Spleen (tissue), 7 donors: ENCODE measurements around the gene HOXA7.

Experiments used
- POLR2A ChIP-seq, 3 donors: fragments of 450-650 bp; IDR thresholded peaks; one replicate each; pipeline ENCODE4 v1.5.1; 2017; ENCODE audit warnings: antibody characterized with exemption in 3 of 3, mild to moderate bottlenecking in 1 of 3
- POLR2AphosphoS5 ChIP-seq, 3 donors: sonication (generic); formaldehyde crosslinking; IDR thresholded peaks; one replicate each; pipeline ENCODE4 v1.5.1; 2017; ENCODE audit warnings: antibody characterized with exemption in 3 of 3
- TF ChIP-seq, protein P1 (sequence below), 11 experiments: fragments of 200-600 bp in 7 of 11; fragments of 450-650 bp in 4 of 11; sonication (generic) in 4 of 11; IDR thresholded peaks in 8 of 11; conservative IDR thresholded peaks in 3 of 11; 1 replicate in 7 of 11; 2 replicates in 4 of 11; pipeline versions ENCODE4 v1.4.0 to v1.8.0; 2016 to 2021; ENCODE audit warnings: antibody characterized with exemption in 11 of 11, inconsistent platforms in 4 of 11, mild to moderate bottlenecking in 1 of 11
- donor health status: DM: no; HTN: no; CAD: no; lungs with moderate emphysema.
- donor health status: DM: no; HTN: no; CAD: no.
- donor health status: DM: no; HTN: no; CAD: no.

- TF ChIP-seq, protein P1, sequence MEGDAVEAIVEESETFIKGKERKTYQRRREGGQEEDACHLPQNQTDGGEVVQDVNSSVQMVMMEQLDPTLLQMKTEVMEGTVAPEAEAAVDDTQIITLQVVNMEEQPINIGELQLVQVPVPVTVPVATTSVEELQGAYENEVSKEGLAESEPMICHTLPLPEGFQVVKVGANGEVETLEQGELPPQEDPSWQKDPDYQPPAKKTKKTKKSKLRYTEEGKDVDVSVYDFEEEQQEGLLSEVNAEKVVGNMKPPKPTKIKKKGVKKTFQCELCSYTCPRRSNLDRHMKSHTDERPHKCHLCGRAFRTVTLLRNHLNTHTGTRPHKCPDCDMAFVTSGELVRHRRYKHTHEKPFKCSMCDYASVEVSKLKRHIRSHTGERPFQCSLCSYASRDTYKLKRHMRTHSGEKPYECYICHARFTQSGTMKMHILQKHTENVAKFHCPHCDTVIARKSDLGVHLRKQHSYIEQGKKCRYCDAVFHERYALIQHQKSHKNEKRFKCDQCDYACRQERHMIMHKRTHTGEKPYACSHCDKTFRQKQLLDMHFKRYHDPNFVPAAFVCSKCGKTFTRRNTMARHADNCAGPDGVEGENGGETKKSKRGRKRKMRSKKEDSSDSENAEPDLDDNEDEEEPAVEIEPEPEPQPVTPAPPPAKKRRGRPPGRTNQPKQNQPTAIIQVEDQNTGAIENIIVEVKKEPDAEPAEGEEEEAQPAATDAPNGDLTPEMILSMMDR (IDR thresholded peaks at IDR 0.05 in 8 of 11, conservative IDR thresholded peaks at IDR 0.05 in 3 of 11), result no peak
- TF ChIP-seq POLR2AphosphoS5 (IDR thresholded peaks at IDR 0.05) (no peak), POLR2A (IDR thresholded peaks at IDR 0.05) (no peak)
Observed at GRCh38 chr7:27123477-27124053, 32.9 kb downstream of the HOXA7 start.
